HEK293T (cell line): ENCODE results near the gene SLC25A23.
"Not testable (repeated sequence)": the region's sequence is repeated elsewhere in the genome, so short reads cannot be mapped to it uniquely, and the experiment has no call there.

Source experiments
- CTCF ChIA-PET: fragments of 350-600 bp; formaldehyde crosslinking; extraction: SDS; loops from one replicate; lab custom pipeline; 2021; ENCODE audit warnings: antibody characterized with exemption, inconsistent platforms; lab: Yijun Ruan, JAX
- POLR2A ChIA-PET: fragments of 350-600 bp; formaldehyde crosslinking; extraction: SDS; loops from one replicate; lab custom pipeline; 2020; ENCODE audit warnings: antibody characterized with exemption, inconsistent platforms; lab: Yijun Ruan, JAX
- DNase-seq: peaks from one replicate; pipeline ENCODE4 v3.0.0; 2012; ENCODE audit warnings: mixed read lengths; ENCODE audit errors: extremely low spot score
- ARNT ChIP-seq: fragments of 450-650 bp; IDR thresholded peaks from 2 replicates; pipeline ENCODE4 v1.6.1; 2017; ENCODE audit warnings: mild to moderate bottlenecking
- BHLHE40 ChIP-seq: fragments of 450-650 bp; IDR thresholded peaks from 2 replicates; pipeline ENCODE4 v1.6.1; 2016; ENCODE audit warnings: mild to moderate bottlenecking, moderate library complexity, borderline replicate concordance
- CTBP1 ChIP-seq: fragments of 450-650 bp; IDR thresholded peaks from 2 replicates; pipeline ENCODE4 v1.6.1; 2016; ENCODE audit warnings: borderline replicate concordance
- ELF4 ChIP-seq: fragments of 450-650 bp; IDR thresholded peaks from 2 replicates; pipeline ENCODE4 v1.6.1; 2017; ENCODE audit warnings: antibody characterized with exemption
- FOXA1 ChIP-seq: fragments of 450-650 bp; IDR thresholded peaks from 2 replicates; pipeline ENCODE4 v1.6.1; 2016; ENCODE audit warnings: mild to moderate bottlenecking
- FOXK2 ChIP-seq: fragments of 450-650 bp; IDR thresholded peaks from 2 replicates; pipeline ENCODE4 v1.6.1; 2016; ENCODE audit warnings: mild to moderate bottlenecking
- FOXM1 ChIP-seq: fragments of 450-650 bp; IDR thresholded peaks from 2 replicates; pipeline ENCODE4 v1.6.1; 2017; ENCODE audit warnings: mild to moderate bottlenecking, borderline replicate concordance
- HDGF ChIP-seq: fragments of 450-650 bp; IDR thresholded peaks from 2 replicates; pipeline ENCODE4 v1.6.1; 2017; ENCODE audit warnings: antibody characterized with exemption, borderline replicate concordance
- L3MBTL2 ChIP-seq: fragments of 450-650 bp; conservative IDR thresholded peaks from 2 replicates; pipeline ENCODE4 v1.6.1; 2016; ENCODE audit warnings: mild to moderate bottlenecking
- LEF1 ChIP-seq: fragments of 450-650 bp; IDR thresholded peaks from 2 replicates; pipeline ENCODE4 v1.6.1; 2017; ENCODE audit warnings: mild to moderate bottlenecking, borderline replicate concordance
- NFRKB ChIP-seq: fragments of 450-650 bp; IDR thresholded peaks from 2 replicates; pipeline ENCODE4 v1.6.1; 2016; ENCODE audit warnings: mild to moderate bottlenecking, moderate library complexity
- PKNOX1 ChIP-seq: fragments of 450-650 bp; IDR thresholded peaks from 2 replicates; pipeline ENCODE4 v1.6.1; 2016
- SP1 ChIP-seq: fragments of 450-650 bp; IDR thresholded peaks from 2 replicates; pipeline ENCODE4 v1.6.1; 2017
- SUZ12 ChIP-seq: fragments of 450-650 bp; IDR thresholded peaks from 2 replicates; pipeline ENCODE4 v1.6.1; 2016; ENCODE audit warnings: mild to moderate bottlenecking
- TARDBP ChIP-seq: fragments of 450-650 bp; IDR thresholded peaks from 2 replicates; pipeline ENCODE4 v1.6.1; 2016
- ZNF384 ChIP-seq: fragments of 450-650 bp; IDR thresholded peaks from 2 replicates; pipeline ENCODE4 v1.6.1; 2016

SLC25A23 gene

DNA sequence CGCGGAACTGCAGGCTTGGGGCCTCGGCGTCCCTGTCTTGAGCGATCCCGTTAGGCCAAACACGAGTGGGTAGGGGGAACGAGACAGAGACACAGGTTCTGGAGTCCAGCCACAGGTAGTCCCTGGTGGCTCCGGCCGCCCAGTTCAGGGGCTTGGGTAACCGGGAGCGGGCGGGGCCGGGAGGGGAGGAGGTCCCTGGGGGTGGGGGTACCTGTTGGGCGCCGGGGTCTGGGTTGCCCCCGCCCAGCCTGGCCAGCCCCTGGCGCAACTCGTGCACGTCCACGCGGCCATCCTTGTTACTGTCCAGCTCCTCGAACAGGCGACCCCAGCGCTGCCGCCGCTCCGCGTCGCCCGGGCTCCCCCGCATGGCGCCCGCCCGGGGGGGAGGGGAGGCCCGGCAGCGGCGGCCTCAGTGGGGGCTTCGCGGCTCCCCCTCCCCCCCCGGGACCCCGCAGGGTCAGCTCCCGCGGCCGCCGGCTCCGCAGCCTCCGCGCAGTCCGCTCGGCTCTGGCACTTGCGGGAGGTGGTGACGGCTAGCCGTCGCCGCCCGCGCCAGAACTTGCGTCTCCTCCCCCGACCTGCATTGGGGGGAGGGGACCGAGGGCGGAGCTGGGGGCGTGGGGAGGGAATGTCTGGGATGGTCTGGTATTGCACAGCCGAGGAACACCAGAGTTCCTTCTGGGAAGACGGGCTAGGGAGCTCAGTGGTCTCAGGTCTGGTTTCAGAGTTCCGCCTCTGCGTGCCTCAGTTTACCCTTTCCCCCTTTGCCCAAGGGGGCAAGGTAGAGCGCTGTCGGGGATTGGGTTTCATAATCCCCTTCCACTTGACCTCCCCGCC lies at the start of gene SLC25A23:
Gene SLC25A23 (minus strand): TSS at position 531 of the 837 bp plus-strand sequence. CDS start 164 bp downstream, at position 367.
- TF ChIP-seq FOXM1 = peak; percentile 53; the same call in 1 of the 2 replicates
- no peak for TF ChIP-seq FOXK2
- peak; percentile 88 for DNase-seq
- POLR2A ChIA-PET = interaction anchor here (0.8 to 2.4 kb wide), 6 partner anchors 11 to 277 kb away, joined by 3 to 10 read pairs (median 4); partner anchors contain the start of genes ALKBH7 and KHSRP
- CTCF ChIA-PET = no interaction called here

DNA sequence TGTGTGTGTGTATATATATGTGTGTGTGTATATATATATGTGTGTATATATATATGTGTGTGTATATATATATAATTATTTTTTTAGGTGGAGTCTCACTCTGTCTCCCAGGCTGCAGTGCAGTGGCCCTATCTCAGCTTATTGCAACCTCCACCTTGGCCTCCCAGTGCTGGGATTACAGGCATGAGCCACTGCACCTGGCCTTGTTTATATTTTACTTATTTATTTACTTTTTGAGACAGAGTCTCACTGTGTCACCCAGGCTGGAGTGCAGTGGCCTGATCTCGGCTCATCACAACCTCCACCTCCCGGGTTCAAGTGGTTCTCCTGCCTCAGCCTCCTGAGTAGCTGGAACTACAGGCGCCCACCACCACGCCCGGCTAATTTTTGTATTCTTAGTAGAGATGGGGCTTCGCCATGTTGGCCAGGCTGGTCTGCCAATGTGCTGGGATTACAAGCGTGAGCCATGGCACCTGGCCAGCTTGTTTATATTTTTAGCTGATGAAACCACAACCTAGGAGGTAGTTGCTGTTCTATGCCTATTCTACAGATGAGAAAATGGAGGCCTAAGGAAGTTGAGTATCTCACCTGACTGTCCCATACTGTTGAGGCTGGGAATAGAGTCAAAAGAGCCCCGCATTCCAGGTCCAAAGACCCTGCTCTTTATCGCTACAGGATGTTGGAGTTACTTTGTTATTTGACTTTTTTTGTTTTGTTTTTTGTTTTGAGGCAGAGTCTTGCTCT lies 48.6 kb upstream of the SLC25A23 start:
- POLR2A ChIA-PET = interaction anchor here (1.2 to 1.3 kb wide), 2 partner anchors 22 to 230 kb away, joined by 3 to 4 read pairs; partner anchors contain the start of gene TNFSF9
- CTCF ChIA-PET, DNase-seq: not testable (repeated sequence)

- ChIA-PET CTCF (interaction anchor here (0.5 kb wide), 1 partner anchor 98 kb away, joined by 3 read pairs; no protein-coding TSS in a partner anchor), POLR2A (interaction anchor here (1.5 kb wide), 1 partner anchor 44 kb away, joined by 5 read pairs; the partner anchor contains the start of gene SLC25A23)
- TF ChIP-seq SUZ12 (no peak), TARDBP (no peak), ARNT (no peak), LEF1 (no peak)
- no peak for DNase-seq
Observed at GRCh38 chr19:6503407-6504201, 44.0 kb upstream of the SLC25A23 start.

GRCh38 chr19:6501740-6502648 lies 42.4 kb upstream of the SLC25A23 start, which contains the start of gene TUBB4A:
TUBB4A (minus strand) TSS chr19:6502309; CDS start chr19:6502212, 97 bp downstream.
- peak; percentile 65 for DNase-seq
- ChIA-PET CTCF (no interaction called here), POLR2A (interaction anchor here (1.5 kb wide), 1 partner anchor 42 kb away, joined by 5 read pairs; the partner anchor contains the start of gene SLC25A23)
- TF ChIP-seq SUZ12 = no peak
- TF ChIP-seq ARNT = no peak

DNA sequence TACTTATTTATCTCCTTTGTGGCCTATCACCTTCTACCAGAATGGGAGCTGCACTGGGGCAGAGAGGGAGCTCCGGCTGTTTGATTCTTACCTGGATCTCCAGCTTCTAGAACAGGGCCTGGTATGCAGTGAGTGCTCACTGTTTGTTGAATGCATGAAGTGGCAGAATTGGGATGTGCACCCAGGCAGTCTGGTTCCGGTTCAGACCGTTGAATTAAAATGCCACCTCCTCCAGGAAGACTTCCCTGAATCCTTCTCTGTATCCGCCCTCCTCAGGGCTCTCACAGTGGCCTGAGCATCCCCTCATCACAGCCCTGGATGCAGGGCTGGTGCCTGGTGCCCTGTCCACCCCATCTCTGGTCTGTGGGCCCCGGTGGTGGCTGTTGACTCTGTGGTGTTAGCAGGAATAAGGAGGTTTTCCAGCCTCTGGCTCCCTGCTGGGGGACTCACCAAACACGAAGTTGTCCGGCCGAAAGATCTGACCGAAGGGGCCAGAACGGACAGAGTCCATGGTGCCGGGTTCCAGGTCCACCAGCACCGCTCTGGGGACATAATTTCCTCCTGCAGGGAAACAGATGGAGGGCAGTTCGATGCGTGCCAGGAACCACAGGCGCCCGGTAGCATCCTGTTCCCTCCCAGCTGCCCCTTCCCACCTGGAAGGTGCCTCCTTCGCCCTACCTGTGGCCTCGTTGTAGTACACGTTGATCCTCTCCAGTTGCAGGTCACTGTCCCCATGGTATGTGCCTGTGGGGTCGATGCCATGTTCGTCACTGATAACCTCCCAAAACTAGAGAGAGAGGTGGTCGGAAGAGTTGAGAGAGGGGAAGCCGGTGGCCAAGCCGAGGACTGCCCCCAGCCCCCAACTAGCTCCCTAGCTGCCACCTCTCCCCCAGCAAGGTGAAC lies 41.5 kb upstream of the SLC25A23 start:
- POLR2A ChIA-PET = interaction anchor here (1.7 kb wide), 1 partner anchor 598 kb away, joined by 3 read pairs; no protein-coding TSS in a partner anchor
- CTCF ChIA-PET = no interaction called here

DNA sequence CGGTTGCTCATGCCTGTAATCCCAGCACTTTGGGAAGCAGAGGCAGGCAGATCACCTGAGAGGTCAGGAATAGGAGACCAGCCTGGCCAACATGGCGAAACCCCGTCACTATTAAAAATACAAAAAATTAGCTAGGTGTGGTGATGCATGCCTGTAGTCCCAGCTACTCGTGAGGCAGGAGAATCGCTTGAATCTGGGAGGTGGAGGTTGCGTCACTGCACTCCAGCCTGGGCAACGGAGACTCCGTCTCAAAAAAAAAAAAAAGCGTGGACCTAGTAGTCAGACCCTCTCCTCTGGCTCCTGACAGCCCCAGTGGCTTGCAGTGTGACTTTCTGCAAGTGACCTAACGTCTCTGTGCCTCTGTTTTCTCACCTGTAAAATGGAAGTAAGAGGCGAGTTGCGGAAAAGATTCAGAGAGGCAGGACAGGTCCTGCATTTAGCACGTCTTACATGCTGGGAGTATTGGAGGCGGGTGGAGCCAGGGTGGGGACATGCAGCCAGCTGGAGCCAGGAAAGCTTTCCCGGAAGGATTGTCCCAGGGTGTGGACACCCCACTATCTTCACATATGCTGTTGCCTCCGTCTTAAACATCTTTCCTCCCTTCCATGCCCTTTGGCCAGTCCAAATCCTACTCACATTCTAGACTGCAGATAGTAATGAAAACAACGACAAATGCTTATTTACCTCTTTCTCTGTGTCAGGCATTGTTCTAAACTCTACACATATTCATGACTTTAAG lies 39.6 kb upstream of the SLC25A23 start:
- TF ChIP-seq NFRKB = no peak
- no peak for TF ChIP-seq CTBP1
- TF ChIP-seq SUZ12 = no peak
- no peak for TF ChIP-seq ZNF384
- no peak for TF ChIP-seq SP1
- no peak for TF ChIP-seq FOXK2
- ChIA-PET CTCF (no interaction called here), POLR2A (interaction anchor here (1.7 kb wide), 1 partner anchor 600 kb away, joined by 3 read pairs; no protein-coding TSS in a partner anchor)
- DNase-seq = no peak

More for the DNA sequence above, 41.5 kb upstream of the SLC25A23 start:
- DNase-seq = no peak
- TF ChIP-seq FOXK2 = no peak
- TF ChIP-seq L3MBTL2 = no peak
- TF ChIP-seq CTBP1 = no peak
- TF ChIP-seq PKNOX1 = no peak
- no peak for TF ChIP-seq LEF1
- no peak for TF ChIP-seq TARDBP
- TF ChIP-seq ELF4 = no peak
- TF ChIP-seq SUZ12 = no peak
- no peak for TF ChIP-seq ARNT
- TF ChIP-seq BHLHE40 = no peak
- TF ChIP-seq NFRKB = no peak
- no peak for TF ChIP-seq FOXM1
- no peak for TF ChIP-seq HDGF
- TF ChIP-seq FOXA1 = no peak
- TF ChIP-seq ZNF384 = no peak
- TF ChIP-seq SP1 = no peak
